ENCODE measurements around the gene GLB1L.
"Not testable (repeated sequence)": the region's sequence is repeated elsewhere in the genome, so short reads cannot be mapped to it uniquely, and the experiment has no call there.

The GLB1L gene

GRCh38 chr2:219287116-219287440 lies 41.8 kb upstream of the GLB1L start:
- H4K5ac ChIP-seq (ENCODE audit: low read length); DNase-seq; H3K27ac ChIP-seq (ENCODE audit: low read depth, low read length); H3K4me3 ChIP-seq (ENCODE audit: low read length); H2BK15ac ChIP-seq (replicated peaks; ENCODE audit: low read depth); H2BK120ac ChIP-seq (ENCODE audit: low read depth, low read length); H3K18ac ChIP-seq (ENCODE audit: low read length); H2BK5ac ChIP-seq (ENCODE audit: low read length); H4K8ac ChIP-seq (ENCODE audit: low read depth, low read length); H3K79me2 ChIP-seq (ENCODE audit: control insufficient read depth, insufficient read depth, low read length); H3K23ac ChIP-seq (ENCODE audit: low read length); H3K27me3 ChIP-seq (ENCODE audit: insufficient read depth, low read length, poor library complexity); H3K79me1 ChIP-seq (ENCODE audit: low read length); H3K36me3 ChIP-seq (ENCODE audit: control insufficient read depth, insufficient read depth, low read length); H3K4me1 ChIP-seq (ENCODE audit: control insufficient read depth, low read depth, low read length); H3K9ac ChIP-seq (ENCODE audit: low read length); H3K4ac ChIP-seq (ENCODE audit: low read depth, low read length); H2AK5ac ChIP-seq (ENCODE audit: low read length); H3K4me2 ChIP-seq (ENCODE audit: low read length); H3K56ac ChIP-seq (ENCODE audit: low read length): not testable (repeated sequence)
- WGBS (ENCODE audit: extremely low coverage, insufficient coverage, low lambda C conversion rate): no CpG with 5 or more reads among the region's 6 CpGs

GRCh38 chr2:219286436-219287115 lies 41.3 kb upstream of the GLB1L start:
- no peaks in the 10 kb centered on the region for H3K27me3 ChIP-seq (ENCODE audit: insufficient read depth, low read length, poor library complexity)
- H3K4ac ChIP-seq (ENCODE audit: low read depth, low read length): no peak overlapping the region
- H3K27ac ChIP-seq (ENCODE audit: low read depth, low read length): no peak overlapping the region
- no peak overlapping the region for H4K5ac ChIP-seq (ENCODE audit: low read length)
- H3K4me1 ChIP-seq (ENCODE audit: control insufficient read depth, low read depth, low read length): peaks cover 2% of the 10 kb centered on the region
- peak overlapping the region; percentile 31 for H3K9ac ChIP-seq (ENCODE audit: low read length)
- H3K36me3 ChIP-seq (ENCODE audit: control insufficient read depth, insufficient read depth, low read length): no peaks in the 10 kb centered on the region
- H2BK120ac ChIP-seq (ENCODE audit: low read depth, low read length): no peak overlapping the region
- no peak overlapping the region for H2AK5ac ChIP-seq (ENCODE audit: low read length)
- H3K4me3 ChIP-seq (ENCODE audit: low read length): no peak overlapping the region
- no peak for DNase-seq
- no CpG with 5 or more reads among the region's 12 CpGs for WGBS (ENCODE audit: extremely low coverage, insufficient coverage, low lambda C conversion rate)
- no peak overlapping the region for H2BK5ac ChIP-seq (ENCODE audit: low read length)
- H3K79me2 ChIP-seq (ENCODE audit: control insufficient read depth, insufficient read depth, low read length): no peaks in the 10 kb centered on the region
- H3K79me1 ChIP-seq (ENCODE audit: low read length): no peaks in the 10 kb centered on the region
- H3K4me2 ChIP-seq (ENCODE audit: low read length): no peak overlapping the region
- no peak overlapping the region for H2BK15ac ChIP-seq (replicated peaks; ENCODE audit: low read depth)
- H4K8ac ChIP-seq (ENCODE audit: low read depth, low read length): no peak overlapping the region
- no peak overlapping the region for H3K18ac ChIP-seq (ENCODE audit: low read length)
- H3K23ac ChIP-seq (ENCODE audit: low read length): no peak overlapping the region
- peak overlapping the region; percentile 74 for H3K56ac ChIP-seq (ENCODE audit: low read length)

- Histone ChIP-seq H3K27ac (ENCODE audit: low read depth, low read length) (no peak overlapping the region), H3K79me1 (ENCODE audit: low read length) (no peaks in the 10 kb centered on the region), H3K27me3 (ENCODE audit: insufficient read depth, low read length, poor library complexity) (no peaks in the 10 kb centered on the region), H3K18ac (ENCODE audit: low read length) (no peak overlapping the region), H2AK5ac (ENCODE audit: low read length) (no peak overlapping the region), H3K4me3 (ENCODE audit: low read length) (no peak overlapping the region), H3K79me2 (ENCODE audit: control insufficient read depth, insufficient read depth, low read length) (no peaks in the 10 kb centered on the region), H2BK15ac (replicated peaks; ENCODE audit: low read depth) (no peak overlapping the region), H3K23ac (ENCODE audit: low read length) (no peak overlapping the region), H2BK5ac (ENCODE audit: low read length) (no peak overlapping the region), H3K4me1 (ENCODE audit: control insufficient read depth, low read depth, low read length) (peaks cover 5% of the 10 kb centered on the region), H3K56ac (ENCODE audit: low read length) (peak overlapping the region; percentile 74), H2BK120ac (ENCODE audit: low read depth, low read length) (no peak overlapping the region), H4K8ac (ENCODE audit: low read depth, low read length) (no peak overlapping the region), H3K9ac (ENCODE audit: low read length) (peak overlapping the region; percentile 34), H3K4ac (ENCODE audit: low read depth, low read length) (no peak overlapping the region), H4K5ac (ENCODE audit: low read length) (no peak overlapping the region), H3K4me2 (ENCODE audit: low read length) (no peak overlapping the region), H3K36me3 (ENCODE audit: control insufficient read depth, insufficient read depth, low read length) (no peaks in the 10 kb centered on the region)
- peak; percentile 92 for DNase-seq
- no CpG with 5 or more reads among the region's 17 CpGs for WGBS (ENCODE audit: extremely low coverage, insufficient coverage, low lambda C conversion rate)
Measured at GRCh38 chr2:219285894-219286425, 40.7 kb upstream of the GLB1L start.

GRCh38 chr2:219285373-219285735 lies 40.1 kb upstream of the GLB1L start:
- no peak for DNase-seq
- no peak overlapping the region for H3K4me2 ChIP-seq (ENCODE audit: low read length)
- H3K23ac ChIP-seq (ENCODE audit: low read length): no peak overlapping the region
- H3K27ac ChIP-seq (ENCODE audit: low read depth, low read length): no peak overlapping the region
- peak overlapping the region; percentile 34 for H3K9ac ChIP-seq (ENCODE audit: low read length)
- H3K27me3 ChIP-seq (ENCODE audit: insufficient read depth, low read length, poor library complexity): no peaks in the 10 kb centered on the region
- H3K4ac ChIP-seq (ENCODE audit: low read depth, low read length): no peak overlapping the region
- no peak overlapping the region for H2BK120ac ChIP-seq (ENCODE audit: low read depth, low read length)
- no peak overlapping the region for H3K18ac ChIP-seq (ENCODE audit: low read length)
- no peaks in the 10 kb centered on the region for H3K79me2 ChIP-seq (ENCODE audit: control insufficient read depth, insufficient read depth, low read length)
- no peaks in the 10 kb centered on the region for H3K79me1 ChIP-seq (ENCODE audit: low read length)
- H3K4me3 ChIP-seq (ENCODE audit: low read length): no peak overlapping the region
- H2AK5ac ChIP-seq (ENCODE audit: low read length): no peak overlapping the region
- peak overlapping the region; percentile 64 for H3K56ac ChIP-seq (ENCODE audit: low read length)
- WGBS (ENCODE audit: extremely low coverage, insufficient coverage, low lambda C conversion rate): no CpG with 5 or more reads among the region's 12 CpGs
- no peaks in the 10 kb centered on the region for H3K36me3 ChIP-seq (ENCODE audit: control insufficient read depth, insufficient read depth, low read length)
- H3K4me1 ChIP-seq (ENCODE audit: control insufficient read depth, low read depth, low read length): peaks cover 10% of the 10 kb centered on the region
- no peak overlapping the region for H4K5ac ChIP-seq (ENCODE audit: low read length)
- no peak overlapping the region for H2BK5ac ChIP-seq (ENCODE audit: low read length)
- no peak overlapping the region for H2BK15ac ChIP-seq (replicated peaks; ENCODE audit: low read depth)
- no peak overlapping the region for H4K8ac ChIP-seq (ENCODE audit: low read depth, low read length)

- H3K23ac ChIP-seq (ENCODE audit: low read length): no peak overlapping the region
- no peak overlapping the region for H2AK5ac ChIP-seq (ENCODE audit: low read length)
- no peak overlapping the region for H4K8ac ChIP-seq (ENCODE audit: low read depth, low read length)
- no peaks in the 10 kb centered on the region for H3K36me3 ChIP-seq (ENCODE audit: control insufficient read depth, insufficient read depth, low read length)
- no peak overlapping the region for H3K4me2 ChIP-seq (ENCODE audit: low read length)
- H3K4me1 ChIP-seq (ENCODE audit: control insufficient read depth, low read depth, low read length): peaks cover 15% of the 10 kb centered on the region
- H3K18ac ChIP-seq (ENCODE audit: low read length): no peak overlapping the region
- H3K79me1 ChIP-seq (ENCODE audit: low read length): no peaks in the 10 kb centered on the region
- no peak overlapping the region for H3K27ac ChIP-seq (ENCODE audit: low read depth, low read length)
- no CpG with 5 or more reads among the region's 16 CpGs for WGBS (ENCODE audit: extremely low coverage, insufficient coverage, low lambda C conversion rate)
- H3K9ac ChIP-seq (ENCODE audit: low read length): no peak overlapping the region
- DNase-seq: no peak
- no peak overlapping the region for H3K4ac ChIP-seq (ENCODE audit: low read depth, low read length)
- no peaks in the 10 kb centered on the region for H3K79me2 ChIP-seq (ENCODE audit: control insufficient read depth, insufficient read depth, low read length)
- no peaks in the 10 kb centered on the region for H3K27me3 ChIP-seq (ENCODE audit: insufficient read depth, low read length, poor library complexity)
- H3K4me3 ChIP-seq (ENCODE audit: low read length): no peak overlapping the region
- no peak overlapping the region for H2BK120ac ChIP-seq (ENCODE audit: low read depth, low read length)
- no peak overlapping the region for H3K56ac ChIP-seq (ENCODE audit: low read length)
- no peak overlapping the region for H2BK5ac ChIP-seq (ENCODE audit: low read length)
- H4K5ac ChIP-seq (ENCODE audit: low read length): no peak overlapping the region
- H2BK15ac ChIP-seq (replicated peaks; ENCODE audit: low read depth): no peak overlapping the region
Measured at GRCh38 chr2:219284501-219285372, 39.5 kb upstream of the GLB1L start.
